A673 (cell line): Measurements from ENCODE around the gene BCAS1. TPM values are rescaled to one million over a fixed set of nuclear protein-coding genes. Genes with fewer than 3 reads are reported as not detected.

Source experiments
- BruUV-seq: library from RNA; stranded (reverse); fragments of 400-500 nt; replicated peaks from 2 replicates; lab custom pipeline; 2021; lab: Mats Ljungman, UMichigan
- CTCF ChIA-PET: fragments of 300-600 bp; sonication (Branson Sonifier 250); formaldehyde crosslinking; loops from one replicate; lab custom pipeline; 2022; ENCODE audit warnings: antibody characterized with exemption; lab: Charles Lee
- POLR2A ChIA-PET: fragments of 300-600 bp; sonication (Branson Sonifier 250); formaldehyde crosslinking; loops from one replicate; lab custom pipeline; 2022; ENCODE audit warnings: antibody characterized with exemption; ENCODE audit not compliant: low non-redundant PET; lab: Charles Lee
- DNase-seq: peaks from one replicate; pipeline ENCODE4 v3.0.0-alpha.2; 2015; ENCODE audit warnings: low spot score
- H3K27ac ChIP-seq: fragments of 200-600 bp; sonication (generic); 2 replicates; pipeline ENCODE4 v1.5.1; 2016; ENCODE audit warnings: mixed run types, low read depth, mild to moderate bottlenecking, mixed read lengths, antibody characterized with exemption, low read length; ENCODE audit not compliant: poor library complexity, severe bottlenecking
- H3K27me3 ChIP-seq: fragments of 200-600 bp; sonication (generic); replicated peaks from 2 replicates; pipeline ENCODE4 v1.6.1; 2017; ENCODE audit warnings: mixed run types, low read depth, mild to moderate bottlenecking, mixed read lengths, antibody characterized with exemption, low read length; ENCODE audit not compliant: insufficient read depth, poor library complexity
- H3K36me3 ChIP-seq: fragments of 200-600 bp; sonication (generic); 2 replicates; pipeline ENCODE4 v1.6.1; 2016; ENCODE audit warnings: mixed run types, mild to moderate bottlenecking, mixed read lengths, antibody characterized with exemption, low read length; ENCODE audit not compliant: insufficient read depth, poor library complexity, severe bottlenecking
- H3K4me1 ChIP-seq: fragments of 200-600 bp; sonication (generic); 2 replicates; pipeline ENCODE4 v1.6.1; 2017; ENCODE audit warnings: mixed run types, mild to moderate bottlenecking, mixed read lengths, antibody characterized with exemption, low read length; ENCODE audit not compliant: insufficient read depth, poor library complexity, severe bottlenecking
- H3K4me3 ChIP-seq: fragments of 200-600 bp; sonication (generic); 2 replicates; pipeline ENCODE4 v1.5.1; 2016; ENCODE audit warnings: low read depth, mixed run types, mild to moderate bottlenecking, mixed read lengths, low read length; ENCODE audit not compliant: poor library complexity, severe bottlenecking
- H3K9me3 ChIP-seq: fragments of 200-600 bp; sonication (generic); 2 replicates; pipeline ENCODE4 v1.6.1; 2016; ENCODE audit warnings: mixed run types, low read depth, mild to moderate bottlenecking, mixed read lengths, antibody characterized with exemption, low read length; ENCODE audit not compliant: poor library complexity, severe bottlenecking
- EZH2 ChIP-seq: fragments of 200-600 bp; sonication (generic); IDR thresholded peaks from 2 replicates; pipeline ENCODE4 v1.6.1; 2017; ENCODE audit warnings: borderline replicate concordance, low read depth, mild to moderate bottlenecking, mixed read lengths, antibody characterized with exemption, low read length; ENCODE audit not compliant: poor library complexity, severe bottlenecking
- intact Hi-C: fragments of 100-400 bp; cut with micrococcal nuclease; formaldehyde crosslinking; loops from one replicate; pipeline ENCODE4 v1.10.0; 2022; ENCODE audit not compliant: unreplicated experiment
- total RNA-seq: library from RNA; stranded (reverse); gene quantifications from 2 replicates; pipeline ENCODE4 v1.2.3, GENCODE V29; 2021
- TF ChIP-seq, protein P1 (sequence below): fragments of 300-800, 200-600 bp; sonication (generic); conservative IDR thresholded peaks from 2 replicates; pipeline ENCODE4 v1.5.1; 2017; ENCODE audit warnings: low read depth, mild to moderate bottlenecking, antibody characterized with exemption, low read length, moderate library complexity, mixed read lengths

BCAS1 gene
- total RNA-seq, 1 experiment from 2014 or later, result 1.4 TPM

DNA sequence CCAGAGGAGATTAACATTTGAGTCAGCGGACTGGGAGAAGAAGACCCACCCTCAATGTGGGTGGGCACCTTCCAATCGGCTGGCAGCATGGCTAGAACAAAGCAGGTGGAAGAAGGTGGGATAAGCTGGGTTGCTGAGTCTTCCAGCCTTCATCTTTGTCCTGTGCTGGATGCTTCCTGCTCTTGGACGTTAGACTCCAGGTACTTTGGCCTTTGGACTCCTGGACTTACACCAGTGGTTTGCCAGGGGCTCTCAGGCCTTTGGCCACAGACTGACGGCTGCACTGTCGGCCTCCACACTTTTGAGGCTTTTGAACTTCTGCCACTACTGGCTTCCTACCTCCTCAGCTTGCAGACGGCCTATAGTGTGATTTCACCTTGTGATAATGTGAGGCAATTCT lies 50.8 kb downstream of the BCAS1 start:
- BruUV-seq, result no TSS peak
- Histone ChIP-seq H3K36me3 (no peaks in the 10 kb centered on the region), H3K4me3 (no peak overlapping the region), H3K4me1 (peaks cover 19% of the 10 kb centered on the region), H3K27ac (no peak overlapping the region), H3K27me3 (no peaks in the 10 kb centered on the region), H3K9me3 (no peaks in the 10 kb centered on the region)
- ChIA-PET POLR2A (no interaction called here), CTCF (no interaction called here)
- no peak for DNase-seq
- intact Hi-C loops, result no loop called here
- TF ChIP-seq, protein P1, sequence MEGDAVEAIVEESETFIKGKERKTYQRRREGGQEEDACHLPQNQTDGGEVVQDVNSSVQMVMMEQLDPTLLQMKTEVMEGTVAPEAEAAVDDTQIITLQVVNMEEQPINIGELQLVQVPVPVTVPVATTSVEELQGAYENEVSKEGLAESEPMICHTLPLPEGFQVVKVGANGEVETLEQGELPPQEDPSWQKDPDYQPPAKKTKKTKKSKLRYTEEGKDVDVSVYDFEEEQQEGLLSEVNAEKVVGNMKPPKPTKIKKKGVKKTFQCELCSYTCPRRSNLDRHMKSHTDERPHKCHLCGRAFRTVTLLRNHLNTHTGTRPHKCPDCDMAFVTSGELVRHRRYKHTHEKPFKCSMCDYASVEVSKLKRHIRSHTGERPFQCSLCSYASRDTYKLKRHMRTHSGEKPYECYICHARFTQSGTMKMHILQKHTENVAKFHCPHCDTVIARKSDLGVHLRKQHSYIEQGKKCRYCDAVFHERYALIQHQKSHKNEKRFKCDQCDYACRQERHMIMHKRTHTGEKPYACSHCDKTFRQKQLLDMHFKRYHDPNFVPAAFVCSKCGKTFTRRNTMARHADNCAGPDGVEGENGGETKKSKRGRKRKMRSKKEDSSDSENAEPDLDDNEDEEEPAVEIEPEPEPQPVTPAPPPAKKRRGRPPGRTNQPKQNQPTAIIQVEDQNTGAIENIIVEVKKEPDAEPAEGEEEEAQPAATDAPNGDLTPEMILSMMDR, result no peak
- no peak for TF ChIP-seq EZH2

DNA sequence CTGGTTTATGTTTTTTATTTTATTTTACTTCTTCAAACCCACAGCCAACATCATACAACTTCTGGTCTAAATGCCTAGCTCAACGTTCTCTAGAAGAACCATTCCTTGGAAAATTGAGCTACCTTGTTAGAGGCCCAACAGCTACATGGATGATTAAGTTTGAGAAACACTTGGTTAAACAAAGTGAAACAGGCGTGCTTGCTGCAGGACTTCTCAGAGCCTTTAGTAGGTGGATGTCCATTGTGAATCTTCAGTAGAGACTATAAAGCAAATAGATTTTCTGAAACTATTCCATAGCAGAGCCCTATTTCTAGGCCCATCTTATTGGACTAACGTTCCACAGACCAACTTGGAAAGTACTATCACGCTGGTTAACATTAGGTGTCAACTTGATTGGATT lies 51.3 kb downstream of the BCAS1 start:
- ChIA-PET CTCF (no interaction called here), POLR2A (no interaction called here)
- Histone ChIP-seq H3K36me3 (no peaks in the 10 kb centered on the region), H3K27ac (no peak overlapping the region), H3K9me3 (no peaks in the 10 kb centered on the region), H3K4me1 (peaks cover 24% of the 10 kb centered on the region), H3K4me3 (no peak overlapping the region), H3K27me3 (no peaks in the 10 kb centered on the region)
- TF ChIP-seq, protein P1, result no peak
- no peak for TF ChIP-seq EZH2
- no peak for DNase-seq
- intact Hi-C loops, result no loop called here
- no TSS peak for BruUV-seq

DNA sequence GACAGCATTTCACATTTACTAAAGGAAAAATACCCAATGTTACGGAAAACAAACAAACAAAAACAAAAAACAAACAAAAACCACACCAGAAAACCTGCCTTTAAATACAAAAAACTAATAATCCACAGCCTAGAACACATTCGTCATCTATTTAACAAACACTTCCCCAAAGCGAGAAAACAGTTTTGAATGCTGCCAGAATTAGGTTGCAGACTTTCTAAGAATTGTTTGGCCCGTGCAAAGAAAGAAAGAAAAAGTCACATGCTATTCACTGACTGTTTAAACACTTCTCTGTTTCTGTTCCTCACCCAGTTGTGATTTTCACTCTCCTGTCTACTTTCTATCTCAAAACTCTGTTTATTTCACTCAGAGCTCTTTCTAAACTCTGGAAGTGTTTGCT lies 52.5 kb downstream of the BCAS1 start:
- no peaks in the 10 kb centered on the region for H3K27me3 ChIP-seq
- intact Hi-C loops, result no loop called here
- no peaks in the 10 kb centered on the region for H3K9me3 ChIP-seq
- no peak for TF ChIP-seq EZH2
- TF ChIP-seq, protein P1, result no peak
- POLR2A ChIA-PET, result no interaction called here
- no peak overlapping the region for H3K4me3 ChIP-seq
- CTCF ChIA-PET, result no interaction called here
- H3K27ac ChIP-seq, result no peak overlapping the region
- peaks cover 28% of the 10 kb centered on the region for H3K4me1 ChIP-seq
- DNase-seq, result no peak
- no peaks in the 10 kb centered on the region for H3K36me3 ChIP-seq
- BruUV-seq, result no TSS peak
